ENCODE data around the gene PTPRM.

The PTPRM gene

DNA sequence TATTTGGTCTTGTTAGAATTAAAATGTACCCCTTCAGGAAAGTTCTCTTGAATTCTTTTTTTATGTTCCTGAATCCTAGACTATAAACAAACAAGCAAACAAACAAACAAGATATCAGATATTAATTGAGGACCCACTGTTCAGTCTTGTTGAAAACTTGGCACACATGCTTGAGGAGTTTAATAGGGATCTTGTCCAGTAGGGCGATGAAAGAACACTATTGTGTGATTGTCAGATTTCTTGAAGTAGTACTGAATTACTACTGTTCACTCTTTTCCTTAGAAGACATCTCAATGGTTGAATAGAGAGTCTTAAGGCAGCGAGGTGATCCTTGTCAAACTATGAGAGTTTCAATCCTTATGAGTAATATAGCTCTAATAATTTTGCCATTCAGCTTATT lies 130.2 kb downstream of the PTPRM start:
- ChIA-PET CTCF (no interaction called here), POLR2A (ENCODE audit: low non-redundant PET) (interaction anchor here (0.6 kb wide), 1 partner anchor 474 kb away, joined by 3 read pairs; no protein-coding TSS in a partner anchor)
- H3K27ac ChIP-seq = no peak overlapping the region
- DNase-seq (ENCODE audit: low spot score) = no peak
- TF ChIP-seq, protein P1, sequence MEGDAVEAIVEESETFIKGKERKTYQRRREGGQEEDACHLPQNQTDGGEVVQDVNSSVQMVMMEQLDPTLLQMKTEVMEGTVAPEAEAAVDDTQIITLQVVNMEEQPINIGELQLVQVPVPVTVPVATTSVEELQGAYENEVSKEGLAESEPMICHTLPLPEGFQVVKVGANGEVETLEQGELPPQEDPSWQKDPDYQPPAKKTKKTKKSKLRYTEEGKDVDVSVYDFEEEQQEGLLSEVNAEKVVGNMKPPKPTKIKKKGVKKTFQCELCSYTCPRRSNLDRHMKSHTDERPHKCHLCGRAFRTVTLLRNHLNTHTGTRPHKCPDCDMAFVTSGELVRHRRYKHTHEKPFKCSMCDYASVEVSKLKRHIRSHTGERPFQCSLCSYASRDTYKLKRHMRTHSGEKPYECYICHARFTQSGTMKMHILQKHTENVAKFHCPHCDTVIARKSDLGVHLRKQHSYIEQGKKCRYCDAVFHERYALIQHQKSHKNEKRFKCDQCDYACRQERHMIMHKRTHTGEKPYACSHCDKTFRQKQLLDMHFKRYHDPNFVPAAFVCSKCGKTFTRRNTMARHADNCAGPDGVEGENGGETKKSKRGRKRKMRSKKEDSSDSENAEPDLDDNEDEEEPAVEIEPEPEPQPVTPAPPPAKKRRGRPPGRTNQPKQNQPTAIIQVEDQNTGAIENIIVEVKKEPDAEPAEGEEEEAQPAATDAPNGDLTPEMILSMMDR (conservative IDR thresholded peaks at IDR 0.05; ENCODE audit: low read depth) = no peak

GRCh38 chr18:7711495-7711894 lies 144.4 kb downstream of the PTPRM start:
- POLR2A ChIA-PET (ENCODE audit: low non-redundant PET) = no interaction called here
- DNase-seq (ENCODE audit: low spot score) = no peak
- TF ChIP-seq, protein P1 (conservative IDR thresholded peaks at IDR 0.05; ENCODE audit: low read depth) = no peak
- H3K27ac ChIP-seq = no peak overlapping the region
- CTCF ChIA-PET = no interaction called here

GRCh38 chr18:7720395-7720794 lies 153.3 kb downstream of the PTPRM start:
- TF ChIP-seq, protein P1 (conservative IDR thresholded peaks at IDR 0.05; ENCODE audit: low read depth) = no peak
- ChIA-PET POLR2A (ENCODE audit: low non-redundant PET) (no interaction called here), CTCF (interaction anchor here (0.5 kb wide), 1 partner anchor 84 kb away, joined by 3 read pairs; no protein-coding TSS in a partner anchor)
- DNase-seq (ENCODE audit: low spot score) = no peak
- H3K27ac ChIP-seq = no peak overlapping the region

DNA sequence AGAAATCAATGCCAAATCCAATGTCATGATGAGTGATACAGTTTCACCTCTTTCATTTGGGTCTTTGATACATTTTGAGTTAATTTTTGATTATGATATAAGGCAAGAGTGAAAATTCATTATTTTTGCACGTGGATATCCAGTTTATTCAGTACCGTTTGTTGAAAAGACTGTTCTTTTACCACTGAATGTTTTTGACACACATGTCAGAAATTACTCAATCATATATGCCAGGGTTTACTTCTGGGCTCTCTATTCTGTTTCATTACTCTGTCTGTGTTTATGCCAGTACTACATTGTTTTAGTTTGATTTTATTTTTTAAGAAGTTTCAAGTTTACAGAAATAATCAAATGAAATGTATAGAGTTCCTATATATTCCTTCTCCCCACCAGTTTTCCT lies 154.4 kb downstream of the PTPRM start:
- no peak overlapping the region for H3K27ac ChIP-seq
- no peak for DNase-seq (ENCODE audit: low spot score)
- TF ChIP-seq, protein P1 (conservative IDR thresholded peaks at IDR 0.05; ENCODE audit: low read depth) = no peak
- ChIA-PET CTCF (no interaction called here), POLR2A (ENCODE audit: low non-redundant PET) (no interaction called here)

GRCh38 chr18:7722955-7723354 lies 155.8 kb downstream of the PTPRM start:
- ChIA-PET CTCF (no interaction called here), POLR2A (ENCODE audit: low non-redundant PET) (no interaction called here)
- TF ChIP-seq, protein P1 (conservative IDR thresholded peaks at IDR 0.05; ENCODE audit: low read depth) = no peak
- H3K27ac ChIP-seq = no peak overlapping the region
- no peak for DNase-seq (ENCODE audit: low spot score)

DNA sequence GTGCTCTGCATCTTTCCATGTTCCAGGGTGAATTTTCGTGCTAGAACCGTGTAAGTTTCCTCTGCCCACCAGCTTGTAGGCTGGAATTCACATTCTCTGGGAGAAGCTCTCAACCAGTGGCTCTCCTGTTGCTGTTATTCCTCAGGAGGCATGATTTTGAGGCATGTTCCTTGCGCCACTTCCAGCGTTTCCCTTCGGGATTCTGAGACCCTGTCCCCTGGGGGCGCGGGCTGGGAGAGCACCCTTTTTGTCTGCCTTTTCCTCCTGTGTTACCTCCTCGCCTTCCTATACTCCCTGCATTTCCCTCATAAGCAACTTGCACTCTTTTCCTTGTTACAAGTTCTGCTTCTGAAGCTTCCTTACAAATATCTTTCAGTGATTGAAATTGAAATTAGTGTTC lies 156.4 kb downstream of the PTPRM start:
- no peak overlapping the region for H3K27ac ChIP-seq
- TF ChIP-seq, protein P1 (conservative IDR thresholded peaks at IDR 0.05; ENCODE audit: low read depth) = no peak
- no peak for DNase-seq (ENCODE audit: low spot score)
- POLR2A ChIA-PET (ENCODE audit: low non-redundant PET) = no interaction called here
- CTCF ChIA-PET = interaction anchor here (0.7 kb wide), 1 partner anchor 492 kb away, joined by 3 read pairs; no protein-coding TSS in a partner anchor

DNA sequence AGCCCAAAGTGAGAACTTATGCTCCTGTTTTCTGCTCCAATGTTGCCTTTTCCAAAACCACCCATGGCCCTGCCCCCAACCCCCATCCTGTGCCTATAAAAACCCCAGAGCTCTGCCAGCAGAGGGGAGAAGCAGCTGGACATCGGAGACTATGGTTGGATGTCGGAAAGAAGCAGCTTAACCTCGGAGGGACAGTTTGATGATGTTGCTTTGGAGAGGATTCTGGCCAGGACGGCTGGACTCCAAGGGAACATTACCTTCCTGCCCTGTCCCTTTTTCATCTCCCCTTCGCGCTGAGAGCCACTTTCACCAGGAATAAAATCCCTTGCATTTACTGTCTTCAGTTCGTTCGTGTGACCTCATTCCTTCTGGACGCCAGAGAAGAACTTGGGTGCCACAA lies 158.4 kb downstream of the PTPRM start:
- CTCF ChIA-PET = no interaction called here
- no peak for DNase-seq (ENCODE audit: low spot score)
- TF ChIP-seq, protein P1 (conservative IDR thresholded peaks at IDR 0.05; ENCODE audit: low read depth) = no peak
- H3K27ac ChIP-seq = no peak overlapping the region
- POLR2A ChIA-PET (ENCODE audit: low non-redundant PET) = no interaction called here

Measured in RWPE1 (cell line).